NCI-H1694 treated with DMSO at 0.1 percent for 48 hours (cell line): ENCODE measurements around the gene DENND1A.

ENCODE experiments used
- DNase-seq: peaks from one replicate; lab custom pipeline; 2025; lab: John Stamatoyannopoulos, UW

Gene DENND1A

GRCh38 chr9:123358181-123358905 is 571.6 kb downstream of the DENND1A start:
- no peak for DNase-seq

GRCh38 chr9:123357743-123358059 is 572.2 kb downstream of the DENND1A start:
- DNase-seq, result no peak

GRCh38 chr9:123356851-123357742 is 572.8 kb downstream of the DENND1A start:
- DNase-seq, result no peak

GRCh38 chr9:123355761-123356431 is 574.0 kb downstream of the DENND1A start, which contains the start of gene CRB2:
CRB2 (plus strand) TSS chr9:123356197; CDS start chr9:123356261, 64 bp downstream.
- no peak for DNase-seq

GRCh38 chr9:123354806-123355508 is 575.0 kb downstream of the DENND1A start:
- no peak for DNase-seq

GRCh38 chr9:123353984-123354591 is 575.8 kb downstream of the DENND1A start:
- DNase-seq, result no peak

GRCh38 chr9:123353041-123353440 is 576.9 kb downstream of the DENND1A start:
- no peak for DNase-seq

GRCh38 chr9:123350590-123351310 is 579.2 kb downstream of the DENND1A start:
- DNase-seq, result no peak

- peak; percentile 50 for DNase-seq
These were observed 580.0 kb downstream of the DENND1A start for GRCh38 chr9:123349691-123350480.

- DNase-seq, result no peak
These were observed 580.9 kb downstream of the DENND1A start for GRCh38 chr9:123349033-123349432.

- no peak for DNase-seq
These were observed 581.5 kb downstream of the DENND1A start for GRCh38 chr9:123348317-123348992.

GRCh38 chr9:123347289-123348060 is 582.5 kb downstream of the DENND1A start:
- no peak for DNase-seq

- DNase-seq, result no peak
These were observed 583.1 kb downstream of the DENND1A start for GRCh38 chr9:123346826-123347225.

GRCh38 chr9:123346026-123346425 is 583.9 kb downstream of the DENND1A start:
- DNase-seq, result no peak

- DNase-seq, result no peak
These were observed 584.4 kb downstream of the DENND1A start for GRCh38 chr9:123345567-123345955.

- DNase-seq, result no peak
These were observed 585.6 kb downstream of the DENND1A start for GRCh38 chr9:123344192-123344949.

GRCh38 chr9:123343443-123344191 is 586.3 kb downstream of the DENND1A start:
- no peak for DNase-seq
